ENCODE measurements around the gene CSPG4.
"Not testable (repeated sequence)": the region's sequence is repeated elsewhere in the genome, so short reads cannot be mapped to it uniquely, and the experiment has no call there.

DNA sequence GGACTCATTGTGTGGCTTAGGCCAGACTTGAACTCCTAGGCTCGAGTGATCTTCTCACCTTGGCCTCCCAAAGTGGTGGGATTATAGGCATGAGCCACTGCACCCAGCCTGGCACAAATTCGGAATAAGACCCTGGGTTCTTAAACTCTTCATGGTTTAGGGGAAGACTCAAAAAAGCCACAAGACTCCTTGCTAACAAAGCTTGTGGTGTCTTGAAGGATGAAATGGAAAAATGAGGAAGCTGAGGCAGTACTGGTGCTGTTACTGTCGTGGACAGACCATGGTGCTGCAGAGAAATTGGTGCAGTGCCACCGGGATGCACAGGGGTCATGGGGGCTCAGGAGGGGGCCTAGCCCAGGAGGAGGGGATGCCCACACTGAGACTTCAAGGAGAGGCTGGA, 20.3 kb downstream of the CSPG4 start:
- TF ChIP-seq CEBPB, BHLHE40, POLR2A (IDR thresholded peaks at IDR 0.05; ENCODE audit: low read depth, low read length): not testable (repeated sequence)
- TF ChIP-seq, protein P1, sequence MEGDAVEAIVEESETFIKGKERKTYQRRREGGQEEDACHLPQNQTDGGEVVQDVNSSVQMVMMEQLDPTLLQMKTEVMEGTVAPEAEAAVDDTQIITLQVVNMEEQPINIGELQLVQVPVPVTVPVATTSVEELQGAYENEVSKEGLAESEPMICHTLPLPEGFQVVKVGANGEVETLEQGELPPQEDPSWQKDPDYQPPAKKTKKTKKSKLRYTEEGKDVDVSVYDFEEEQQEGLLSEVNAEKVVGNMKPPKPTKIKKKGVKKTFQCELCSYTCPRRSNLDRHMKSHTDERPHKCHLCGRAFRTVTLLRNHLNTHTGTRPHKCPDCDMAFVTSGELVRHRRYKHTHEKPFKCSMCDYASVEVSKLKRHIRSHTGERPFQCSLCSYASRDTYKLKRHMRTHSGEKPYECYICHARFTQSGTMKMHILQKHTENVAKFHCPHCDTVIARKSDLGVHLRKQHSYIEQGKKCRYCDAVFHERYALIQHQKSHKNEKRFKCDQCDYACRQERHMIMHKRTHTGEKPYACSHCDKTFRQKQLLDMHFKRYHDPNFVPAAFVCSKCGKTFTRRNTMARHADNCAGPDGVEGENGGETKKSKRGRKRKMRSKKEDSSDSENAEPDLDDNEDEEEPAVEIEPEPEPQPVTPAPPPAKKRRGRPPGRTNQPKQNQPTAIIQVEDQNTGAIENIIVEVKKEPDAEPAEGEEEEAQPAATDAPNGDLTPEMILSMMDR (conservative IDR thresholded peaks at IDR 0.05; ENCODE audit: low read depth, low read length): not testable (repeated sequence)
- TF ChIP-seq, protein P2, sequence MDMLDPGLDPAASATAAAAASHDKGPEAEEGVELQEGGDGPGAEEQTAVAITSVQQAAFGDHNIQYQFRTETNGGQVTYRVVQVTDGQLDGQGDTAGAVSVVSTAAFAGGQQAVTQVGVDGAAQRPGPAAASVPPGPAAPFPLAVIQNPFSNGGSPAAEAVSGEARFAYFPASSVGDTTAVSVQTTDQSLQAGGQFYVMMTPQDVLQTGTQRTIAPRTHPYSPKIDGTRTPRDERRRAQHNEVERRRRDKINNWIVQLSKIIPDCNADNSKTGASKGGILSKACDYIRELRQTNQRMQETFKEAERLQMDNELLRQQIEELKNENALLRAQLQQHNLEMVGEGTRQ (IDR thresholded peaks at IDR 0.05; ENCODE audit: low read depth, low read length): not testable (repeated sequence)
- TF ChIP-seq, protein P3, sequence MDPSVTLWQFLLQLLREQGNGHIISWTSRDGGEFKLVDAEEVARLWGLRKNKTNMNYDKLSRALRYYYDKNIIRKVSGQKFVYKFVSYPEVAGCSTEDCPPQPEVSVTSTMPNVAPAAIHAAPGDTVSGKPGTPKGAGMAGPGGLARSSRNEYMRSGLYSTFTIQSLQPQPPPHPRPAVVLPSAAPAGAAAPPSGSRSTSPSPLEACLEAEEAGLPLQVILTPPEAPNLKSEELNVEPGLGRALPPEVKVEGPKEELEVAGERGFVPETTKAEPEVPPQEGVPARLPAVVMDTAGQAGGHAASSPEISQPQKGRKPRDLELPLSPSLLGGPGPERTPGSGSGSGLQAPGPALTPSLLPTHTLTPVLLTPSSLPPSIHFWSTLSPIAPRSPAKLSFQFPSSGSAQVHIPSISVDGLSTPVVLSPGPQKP (IDR thresholded peaks at IDR 0.05; ENCODE audit: borderline replicate concordance, low read depth, low read length): not testable (repeated sequence)

Data from IMR-90 (cell line).